Hindlimb muscle (tissue), 1 donor: ENCODE measurements around the gene EGLN3. TPM values are rescaled to one million over a fixed set of nuclear protein-coding genes. Genes with fewer than 3 reads are reported as not detected.
"Not testable (repeated sequence)": the region's sequence is repeated elsewhere in the genome, so short reads cannot be mapped to it uniquely, and the experiment has no call there.

ENCODE experiments used
- DNase-seq: peaks from one replicate; pipeline ENCODE4 v3.0.0-alpha.2; 2013
- polyA plus RNA-seq: library from polyadenylated mRNA; unstranded; fragments of 120-200 nt; gene quantifications from one replicate; pipeline ENCODE4 v1.2.1, GENCODE V29; 2013; ENCODE audit not compliant: insufficient read length

EGLN3 gene
- polyA plus RNA-seq, 1 donor, result 69.6 TPM

GRCh38 chr14:33934938-33935337 is 15.9 kb downstream of the EGLN3 start:
- no peak for DNase-seq

GRCh38 chr14:33934043-33934750 is 16.7 kb downstream of the EGLN3 start:
- no peak for DNase-seq

GRCh38 chr14:33933386-33933933 is 17.4 kb downstream of the EGLN3 start:
- DNase-seq, result no peak

GRCh38 chr14:33932576-33933345 is 18.1 kb downstream of the EGLN3 start:
- DNase-seq, result no peak

- DNase-seq, result no peak
Measured at GRCh38 chr14:33932033-33932432, 18.8 kb downstream of the EGLN3 start.

- DNase-seq, result no peak
Measured at GRCh38 chr14:33931461-33931860, 19.4 kb downstream of the EGLN3 start.

GRCh38 chr14:33930439-33930838 is 20.4 kb downstream of the EGLN3 start:
- DNase-seq, result no peak

GRCh38 chr14:33929799-33930408 is 21.0 kb downstream of the EGLN3 start:
- DNase-seq, result no peak

- DNase-seq, result no peak
Measured at GRCh38 chr14:33928895-33929294, 22.0 kb downstream of the EGLN3 start.

- DNase-seq, result no peak
Measured at GRCh38 chr14:33927944-33928343, 22.9 kb downstream of the EGLN3 start.

GRCh38 chr14:33926967-33927366 is 23.9 kb downstream of the EGLN3 start:
- DNase-seq, result not testable (repeated sequence)

GRCh38 chr14:33925946-33926345 is 24.9 kb downstream of the EGLN3 start:
- DNase-seq, result no peak

- DNase-seq, result no peak
Measured at GRCh38 chr14:33925235-33925634, 25.6 kb downstream of the EGLN3 start.

- DNase-seq, result no peak
Measured at GRCh38 chr14:33924566-33925100, 26.2 kb downstream of the EGLN3 start.

- DNase-seq, result no peak
Measured at GRCh38 chr14:33922125-33922524, 28.7 kb downstream of the EGLN3 start.

- no peak for DNase-seq
Measured at GRCh38 chr14:33918256-33918655, 32.6 kb downstream of the EGLN3 start.

GRCh38 chr14:33917661-33918060 is 33.2 kb downstream of the EGLN3 start:
- no peak for DNase-seq

GRCh38 chr14:33916663-33917565 is 34.0 kb downstream of the EGLN3 start:
- no peak for DNase-seq

GRCh38 chr14:33915682-33916081 is 35.2 kb downstream of the EGLN3 start:
- no peak for DNase-seq

GRCh38 chr14:33914676-33915516 is 36.0 kb downstream of the EGLN3 start:
- no peak for DNase-seq

GRCh38 chr14:33911046-33911445 is 39.8 kb downstream of the EGLN3 start:
- no peak for DNase-seq
